Measurements from ENCODE around the gene NYAP1. TPM values are rescaled to one million over a fixed set of nuclear protein-coding genes. Genes with fewer than 3 reads are reported as not detected.
"Not testable (repeated sequence)": the region's sequence is repeated elsewhere in the genome, so short reads cannot be mapped to it uniquely, and the experiment has no call there.

NYAP1 gene
- total RNA-seq, 1 donor from 2014 or later, result 0.38 TPM

- H3K9me3 ChIP-seq (replicated peaks), result no peaks in the 10 kb centered on the region
- H3K4me3 ChIP-seq, result no peak overlapping the region
- no peaks in the 10 kb centered on the region for H3K27me3 ChIP-seq (ENCODE audit: low read depth)
- H3K36me3 ChIP-seq, result no peaks in the 10 kb centered on the region
- H3K27ac ChIP-seq (replicated peaks), result peak overlapping the region; percentile 21
- intact Hi-C loops (cut with micrococcal nuclease), result no loop called here
- DNase-seq, result peak; percentile 38
- TF ChIP-seq, protein P1, sequence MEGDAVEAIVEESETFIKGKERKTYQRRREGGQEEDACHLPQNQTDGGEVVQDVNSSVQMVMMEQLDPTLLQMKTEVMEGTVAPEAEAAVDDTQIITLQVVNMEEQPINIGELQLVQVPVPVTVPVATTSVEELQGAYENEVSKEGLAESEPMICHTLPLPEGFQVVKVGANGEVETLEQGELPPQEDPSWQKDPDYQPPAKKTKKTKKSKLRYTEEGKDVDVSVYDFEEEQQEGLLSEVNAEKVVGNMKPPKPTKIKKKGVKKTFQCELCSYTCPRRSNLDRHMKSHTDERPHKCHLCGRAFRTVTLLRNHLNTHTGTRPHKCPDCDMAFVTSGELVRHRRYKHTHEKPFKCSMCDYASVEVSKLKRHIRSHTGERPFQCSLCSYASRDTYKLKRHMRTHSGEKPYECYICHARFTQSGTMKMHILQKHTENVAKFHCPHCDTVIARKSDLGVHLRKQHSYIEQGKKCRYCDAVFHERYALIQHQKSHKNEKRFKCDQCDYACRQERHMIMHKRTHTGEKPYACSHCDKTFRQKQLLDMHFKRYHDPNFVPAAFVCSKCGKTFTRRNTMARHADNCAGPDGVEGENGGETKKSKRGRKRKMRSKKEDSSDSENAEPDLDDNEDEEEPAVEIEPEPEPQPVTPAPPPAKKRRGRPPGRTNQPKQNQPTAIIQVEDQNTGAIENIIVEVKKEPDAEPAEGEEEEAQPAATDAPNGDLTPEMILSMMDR (IDR thresholded peaks at IDR 0.05; ENCODE audit: borderline replicate concordance), result no peak
- H3K4me1 ChIP-seq, result no peaks in the 10 kb centered on the region
Measured at GRCh38 chr7:100516135-100516812, 32.5 kb downstream of the NYAP1 start.

DNA sequence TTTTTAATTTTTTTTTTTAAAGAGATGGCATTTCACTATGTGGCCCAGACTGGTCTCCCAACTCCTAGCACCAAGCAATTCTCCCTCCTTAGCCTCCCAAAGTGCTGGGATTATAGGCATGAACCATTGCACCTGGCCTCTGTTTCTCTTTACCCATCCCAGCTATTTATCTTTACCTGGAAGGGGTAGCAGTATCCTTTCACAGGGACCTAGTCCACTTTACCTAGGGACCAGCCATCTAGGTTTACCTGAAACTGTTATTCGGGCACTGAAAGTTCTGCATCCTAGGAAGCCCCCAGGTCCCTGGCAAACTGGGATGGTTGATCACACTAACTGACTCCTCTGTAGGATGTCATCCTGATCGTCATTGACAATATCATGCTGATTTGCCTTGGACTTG lies 33.6 kb downstream of the NYAP1 start:
- no peaks in the 10 kb centered on the region for H3K9me3 ChIP-seq (replicated peaks)
- H3K4me3 ChIP-seq, result no peak overlapping the region
- no peaks in the 10 kb centered on the region for H3K27me3 ChIP-seq (ENCODE audit: low read depth)
- H3K4me1 ChIP-seq, result no peaks in the 10 kb centered on the region
- no peaks in the 10 kb centered on the region for H3K36me3 ChIP-seq
- DNase-seq, result no peak
- intact Hi-C loops (cut with micrococcal nuclease), result no loop called here
- TF ChIP-seq, protein P1 (IDR thresholded peaks at IDR 0.05; ENCODE audit: borderline replicate concordance), result no peak
- no peak overlapping the region for H3K27ac ChIP-seq (replicated peaks)

GRCh38 chr7:100519580-100519979 lies 35.9 kb downstream of the NYAP1 start:
- Histone ChIP-seq H3K9me3 (replicated peaks) (no peaks in the 10 kb centered on the region), H3K27ac (replicated peaks) (no peak overlapping the region), H3K4me1 (no peaks in the 10 kb centered on the region), H3K36me3 (no peaks in the 10 kb centered on the region), H3K27me3 (ENCODE audit: low read depth) (no peaks in the 10 kb centered on the region), H3K4me3 (no peak overlapping the region)
- DNase-seq, result no peak
- TF ChIP-seq, protein P1 (IDR thresholded peaks at IDR 0.05; ENCODE audit: borderline replicate concordance), result no peak
- intact Hi-C loops (cut with micrococcal nuclease), result no loop called here

DNA sequence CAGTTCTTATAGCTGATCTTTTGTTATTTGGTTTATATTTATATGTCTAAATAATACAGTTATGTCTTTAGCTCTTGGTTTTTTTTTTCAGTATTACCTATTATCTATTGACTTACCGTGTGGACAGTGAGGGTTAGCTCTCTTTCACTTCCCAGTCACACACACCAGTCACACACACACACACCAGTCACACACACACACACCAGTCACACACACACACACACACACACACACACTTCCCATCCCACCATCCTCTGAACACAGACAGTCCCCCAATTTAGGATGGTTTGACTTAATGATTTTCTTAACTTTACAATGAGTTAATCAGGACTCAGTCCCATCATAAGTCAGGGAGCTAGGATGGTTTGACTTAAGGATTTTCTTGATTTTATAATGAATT lies 36.4 kb downstream of the NYAP1 start:
- no peaks in the 10 kb centered on the region for H3K9me3 ChIP-seq (replicated peaks)
- no peaks in the 10 kb centered on the region for H3K4me1 ChIP-seq
- H3K4me3 ChIP-seq, result no peak overlapping the region
- TF ChIP-seq, protein P1 (IDR thresholded peaks at IDR 0.05; ENCODE audit: borderline replicate concordance), result no peak
- intact Hi-C loops (cut with micrococcal nuclease), result no loop called here
- no peak for DNase-seq
- H3K27ac ChIP-seq (replicated peaks), result no peak overlapping the region
- no peaks in the 10 kb centered on the region for H3K36me3 ChIP-seq
- no peaks in the 10 kb centered on the region for H3K27me3 ChIP-seq (ENCODE audit: low read depth)

DNA sequence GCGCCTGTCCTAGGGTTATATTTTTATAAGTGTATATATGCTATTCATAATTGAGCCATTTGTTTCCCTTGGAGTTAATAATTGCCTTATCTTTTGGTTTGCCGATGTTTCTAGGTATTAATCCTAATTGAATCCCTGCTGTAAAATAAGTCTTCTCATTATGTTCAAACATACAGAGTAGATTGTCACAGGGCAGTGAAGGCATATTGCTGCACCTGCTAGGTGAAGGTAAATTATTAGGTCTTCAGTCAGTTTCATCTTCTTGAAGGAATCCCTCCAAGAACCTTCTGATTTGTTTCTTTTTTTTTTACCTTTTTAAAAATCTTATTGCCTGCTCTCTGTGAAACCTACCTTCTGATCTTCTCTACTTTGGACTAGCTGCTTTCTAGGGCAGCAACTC lies 37.3 kb downstream of the NYAP1 start:
- H3K4me1 ChIP-seq, result no peaks in the 10 kb centered on the region
- H3K27ac ChIP-seq (replicated peaks), result no peak overlapping the region
- no peak for DNase-seq
- H3K4me3 ChIP-seq, result no peak overlapping the region
- no peaks in the 10 kb centered on the region for H3K9me3 ChIP-seq (replicated peaks)
- TF ChIP-seq, protein P1 (IDR thresholded peaks at IDR 0.05; ENCODE audit: borderline replicate concordance), result no peak
- intact Hi-C loops (cut with micrococcal nuclease), result no loop called here
- no peaks in the 10 kb centered on the region for H3K36me3 ChIP-seq
- H3K27me3 ChIP-seq (ENCODE audit: low read depth), result no peaks in the 10 kb centered on the region

DNA sequence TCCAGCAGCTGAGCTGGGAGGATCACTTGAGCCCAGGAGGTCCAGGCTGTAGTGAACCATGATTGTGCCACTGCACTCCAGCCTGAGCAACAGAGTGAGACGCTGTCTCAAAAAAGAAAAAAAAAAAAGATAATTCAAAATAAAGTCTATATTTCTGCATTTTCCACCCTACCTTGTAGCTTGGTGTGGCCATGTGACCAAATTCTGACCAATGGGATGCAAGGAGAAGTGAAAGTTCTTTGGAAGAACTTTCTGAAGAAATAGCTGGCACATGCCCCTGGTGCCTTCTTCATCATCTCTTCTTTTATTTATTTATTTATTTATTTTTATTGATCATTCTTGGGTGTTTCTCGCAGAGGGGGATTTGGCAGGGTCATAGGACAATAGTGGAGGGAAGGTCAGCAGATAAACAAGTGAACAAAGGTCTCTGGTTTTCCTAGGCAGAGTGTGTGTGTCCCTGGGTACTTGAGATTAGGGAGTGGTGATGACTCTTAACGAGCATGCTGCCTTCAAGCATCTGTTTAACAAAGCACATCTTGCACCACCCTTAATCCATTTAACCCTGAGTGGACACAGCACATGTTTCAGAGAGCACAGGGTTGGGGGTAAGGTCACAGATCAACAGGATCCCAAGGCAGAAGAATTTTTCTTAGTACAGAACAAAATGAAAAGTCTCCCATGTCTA lies 38.3 kb downstream of the NYAP1 start:
- H3K4me1 ChIP-seq; intact Hi-C loops (cut with micrococcal nuclease); H3K27me3 ChIP-seq (ENCODE audit: low read depth); H3K9me3 ChIP-seq (replicated peaks); H3K4me3 ChIP-seq; H3K36me3 ChIP-seq; DNase-seq; H3K27ac ChIP-seq (replicated peaks): not testable (repeated sequence)

GRCh38 chr7:100523192-100523591 lies 39.5 kb downstream of the NYAP1 start:
- H3K27ac ChIP-seq (replicated peaks); H3K9me3 ChIP-seq (replicated peaks); H3K27me3 ChIP-seq (ENCODE audit: low read depth); H3K4me1 ChIP-seq; intact Hi-C loops (cut with micrococcal nuclease); DNase-seq; H3K36me3 ChIP-seq; H3K4me3 ChIP-seq: not testable (repeated sequence)

- DNase-seq; H3K4me1 ChIP-seq; H3K9me3 ChIP-seq (replicated peaks); intact Hi-C loops (cut with micrococcal nuclease); H3K27me3 ChIP-seq (ENCODE audit: low read depth); H3K4me3 ChIP-seq; H3K36me3 ChIP-seq; H3K27ac ChIP-seq (replicated peaks): not testable (repeated sequence)
Measured at GRCh38 chr7:100528108-100528866, 44.6 kb downstream of the NYAP1 start.
